Retinal pigment epithelial cell (primary cell): ENCODE measurements around the gene SMAD7.
A peak's percentile ranks its signal among the peaks of the same experiment; 100 is the strongest.

ENCODE experiments used
- DNase-seq: peaks from one replicate; pipeline ENCODE4 v3.0.0-alpha.2; 2010; ENCODE audit warnings: low read depth
- H3K4me3 ChIP-seq: 2 replicates; pipeline ENCODE4 v1.5.1; 2011; ENCODE audit warnings: mild to moderate bottlenecking, low read length, control low read depth, moderate library complexity
- TF ChIP-seq, protein P1 (sequence below): conservative IDR thresholded peaks from 2 replicates; pipeline ENCODE4 v1.5.1; 2011; ENCODE audit warnings: low read depth, low read length, control low read depth, inconsistent platforms

The SMAD7 gene

DNA sequence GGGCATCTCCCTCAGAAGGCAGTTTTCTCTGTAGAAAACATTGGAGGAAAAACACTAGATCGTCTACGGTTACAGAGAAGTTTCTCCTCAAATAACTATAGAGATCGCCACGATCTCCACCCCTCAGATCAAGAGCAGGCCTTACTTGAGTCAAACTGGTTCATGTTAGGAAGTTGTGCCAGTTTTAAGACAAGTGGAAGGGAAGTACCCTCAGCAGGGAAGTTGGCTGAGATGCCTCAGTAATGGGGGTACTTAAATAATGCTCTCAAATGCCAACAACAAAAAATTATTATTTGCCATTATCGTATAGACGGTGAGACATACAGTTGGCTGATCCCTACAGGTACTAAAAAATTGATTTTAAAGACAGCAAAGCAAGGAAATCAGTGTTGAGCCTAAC is 8.2 kb upstream of the SMAD7 start:
- no peak overlapping the region for H3K4me3 ChIP-seq
- no peak for DNase-seq
- TF ChIP-seq, protein P1, sequence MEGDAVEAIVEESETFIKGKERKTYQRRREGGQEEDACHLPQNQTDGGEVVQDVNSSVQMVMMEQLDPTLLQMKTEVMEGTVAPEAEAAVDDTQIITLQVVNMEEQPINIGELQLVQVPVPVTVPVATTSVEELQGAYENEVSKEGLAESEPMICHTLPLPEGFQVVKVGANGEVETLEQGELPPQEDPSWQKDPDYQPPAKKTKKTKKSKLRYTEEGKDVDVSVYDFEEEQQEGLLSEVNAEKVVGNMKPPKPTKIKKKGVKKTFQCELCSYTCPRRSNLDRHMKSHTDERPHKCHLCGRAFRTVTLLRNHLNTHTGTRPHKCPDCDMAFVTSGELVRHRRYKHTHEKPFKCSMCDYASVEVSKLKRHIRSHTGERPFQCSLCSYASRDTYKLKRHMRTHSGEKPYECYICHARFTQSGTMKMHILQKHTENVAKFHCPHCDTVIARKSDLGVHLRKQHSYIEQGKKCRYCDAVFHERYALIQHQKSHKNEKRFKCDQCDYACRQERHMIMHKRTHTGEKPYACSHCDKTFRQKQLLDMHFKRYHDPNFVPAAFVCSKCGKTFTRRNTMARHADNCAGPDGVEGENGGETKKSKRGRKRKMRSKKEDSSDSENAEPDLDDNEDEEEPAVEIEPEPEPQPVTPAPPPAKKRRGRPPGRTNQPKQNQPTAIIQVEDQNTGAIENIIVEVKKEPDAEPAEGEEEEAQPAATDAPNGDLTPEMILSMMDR = no peak

DNA sequence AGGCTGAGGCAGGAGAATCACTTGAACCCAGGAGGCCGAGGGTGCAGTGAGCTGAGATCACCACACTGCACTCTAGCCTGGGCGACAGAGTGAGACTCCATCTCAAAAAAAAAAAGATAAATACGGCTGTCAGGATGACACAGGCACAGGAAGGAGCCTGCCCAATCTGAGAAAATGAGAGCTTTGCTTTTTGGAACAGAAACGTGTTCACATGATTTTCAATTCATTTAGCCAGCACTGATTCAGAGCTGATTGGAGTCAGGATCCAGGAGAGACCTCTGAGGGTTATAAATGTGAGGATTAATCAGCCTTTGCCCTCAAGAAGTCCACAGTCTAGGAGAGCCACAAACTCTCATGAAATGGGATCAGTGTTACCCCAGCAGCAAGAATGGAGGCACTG is 6.9 kb upstream of the SMAD7 start:
- TF ChIP-seq, protein P1 = no peak
- no peak overlapping the region for H3K4me3 ChIP-seq
- no peak for DNase-seq

DNA sequence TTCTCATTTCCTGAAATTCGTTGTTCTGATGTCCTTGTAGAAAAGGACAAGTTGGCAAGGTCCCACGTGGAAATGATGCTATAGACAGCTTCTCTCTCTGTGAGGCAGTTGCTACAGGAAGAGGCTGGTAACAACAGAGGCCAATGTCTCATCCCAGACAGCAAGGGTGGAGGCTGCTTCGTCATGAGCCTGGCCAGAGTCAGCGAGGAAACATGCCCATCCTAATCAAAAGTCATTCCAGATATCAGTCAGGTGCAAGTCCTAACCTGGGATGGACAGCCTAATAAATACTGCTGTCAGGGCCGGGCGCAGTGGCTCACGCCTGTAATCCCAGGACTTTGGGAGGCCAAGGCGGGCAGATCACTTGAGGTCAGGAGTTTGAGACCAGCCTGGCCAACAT is 6.4 kb upstream of the SMAD7 start:
- no peak for DNase-seq
- TF ChIP-seq, protein P1 = no peak

DNA sequence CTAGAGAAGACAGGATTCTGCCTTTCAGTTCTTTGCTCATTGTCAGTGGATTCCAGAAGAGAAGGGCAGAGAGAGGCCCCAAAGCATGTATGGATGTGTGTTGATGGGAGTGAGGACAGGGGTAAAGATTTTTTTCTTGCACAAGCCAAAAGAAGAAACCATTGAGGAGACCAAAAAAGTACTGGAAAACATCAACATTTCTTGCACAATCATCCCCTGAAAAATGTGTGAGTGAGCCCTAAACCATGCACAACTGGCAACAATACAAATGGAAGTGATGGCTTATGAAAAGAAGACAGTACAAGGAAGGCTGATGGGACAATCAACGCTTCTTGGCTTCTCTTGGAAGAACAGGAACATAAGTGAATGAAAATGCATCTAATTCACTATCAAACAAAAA is 5.6 kb upstream of the SMAD7 start:
- no peak for DNase-seq
- H3K4me3 ChIP-seq = no peak overlapping the region
- TF ChIP-seq, protein P1 = no peak

More for the DNA sequence above, 6.4 kb upstream of the SMAD7 start:
- H3K4me3 ChIP-seq = no peak overlapping the region

DNA sequence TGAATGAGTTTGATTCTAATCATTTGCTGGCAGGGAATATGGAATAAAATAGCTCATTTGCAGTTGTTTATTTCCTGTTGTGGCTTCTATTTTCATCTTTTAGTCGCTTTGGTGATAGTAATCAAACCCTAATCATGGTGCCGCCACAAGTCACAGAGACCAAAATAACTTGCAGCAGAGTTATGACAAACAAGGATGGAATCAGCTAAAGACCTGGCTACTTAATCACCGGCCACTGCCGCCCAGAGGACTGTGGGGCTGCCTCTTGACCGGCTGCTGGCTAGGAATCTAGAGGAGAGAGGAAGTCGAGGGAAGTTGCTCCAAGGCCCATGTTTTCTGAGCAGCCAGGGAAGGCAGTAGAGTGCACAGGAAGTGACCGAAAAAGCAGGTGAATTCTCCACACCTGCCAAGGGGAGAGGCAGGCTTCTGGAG is 5.1 kb upstream of the SMAD7 start:
- DNase-seq = peak; percentile 79
- H3K4me3 ChIP-seq = no peak overlapping the region
- TF ChIP-seq, protein P1 = peak; percentile 17

DNA sequence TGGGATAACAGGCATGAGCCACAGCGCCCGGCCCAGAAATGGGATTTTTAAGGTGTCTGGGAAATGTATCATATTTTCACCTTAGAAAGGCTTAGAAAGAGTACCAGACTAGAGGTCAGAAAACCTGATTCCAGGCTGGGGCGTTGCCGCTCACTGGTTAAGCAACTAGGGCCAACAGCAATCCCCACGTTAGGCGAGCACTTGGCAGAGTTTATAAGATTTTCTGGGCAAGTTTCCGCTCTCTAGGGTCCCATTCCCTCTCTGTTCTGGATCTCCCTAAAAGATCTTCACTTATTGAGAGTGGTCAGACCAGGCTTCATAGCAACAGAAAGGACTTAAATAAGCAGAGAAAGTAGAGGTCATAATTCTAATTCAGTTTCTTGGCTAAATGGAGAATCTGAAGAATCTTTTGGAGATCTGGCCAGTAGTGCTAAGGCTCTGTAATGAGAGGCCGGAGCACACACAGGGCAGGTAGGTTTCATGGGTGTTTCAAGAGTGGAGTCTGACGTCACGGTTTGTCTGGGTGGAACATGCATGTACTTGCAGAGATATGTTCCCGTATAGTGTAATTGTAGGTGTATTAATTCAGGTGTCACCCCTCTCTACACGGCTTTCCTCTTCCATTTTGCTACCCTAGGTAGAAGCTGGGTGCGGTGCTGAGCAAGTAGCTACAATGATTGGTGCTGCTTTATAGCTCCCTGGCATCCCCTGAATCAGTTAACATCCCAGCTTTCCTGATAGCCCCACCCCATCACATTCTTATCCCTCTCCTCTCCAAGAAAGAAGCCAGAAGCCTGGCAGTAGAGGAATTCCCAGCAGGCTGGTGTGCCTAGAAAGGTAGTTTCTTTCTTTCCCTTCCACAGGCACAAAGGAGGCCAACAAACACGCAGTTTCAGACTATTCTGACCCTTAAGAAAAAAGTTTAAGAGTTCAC is 4.4 kb upstream of the SMAD7 start:
- DNase-seq = no peak
- H3K4me3 ChIP-seq = no peak overlapping the region
- TF ChIP-seq, protein P1 = no peak
